ENCODE data around the gene ITPK1.

DNA sequence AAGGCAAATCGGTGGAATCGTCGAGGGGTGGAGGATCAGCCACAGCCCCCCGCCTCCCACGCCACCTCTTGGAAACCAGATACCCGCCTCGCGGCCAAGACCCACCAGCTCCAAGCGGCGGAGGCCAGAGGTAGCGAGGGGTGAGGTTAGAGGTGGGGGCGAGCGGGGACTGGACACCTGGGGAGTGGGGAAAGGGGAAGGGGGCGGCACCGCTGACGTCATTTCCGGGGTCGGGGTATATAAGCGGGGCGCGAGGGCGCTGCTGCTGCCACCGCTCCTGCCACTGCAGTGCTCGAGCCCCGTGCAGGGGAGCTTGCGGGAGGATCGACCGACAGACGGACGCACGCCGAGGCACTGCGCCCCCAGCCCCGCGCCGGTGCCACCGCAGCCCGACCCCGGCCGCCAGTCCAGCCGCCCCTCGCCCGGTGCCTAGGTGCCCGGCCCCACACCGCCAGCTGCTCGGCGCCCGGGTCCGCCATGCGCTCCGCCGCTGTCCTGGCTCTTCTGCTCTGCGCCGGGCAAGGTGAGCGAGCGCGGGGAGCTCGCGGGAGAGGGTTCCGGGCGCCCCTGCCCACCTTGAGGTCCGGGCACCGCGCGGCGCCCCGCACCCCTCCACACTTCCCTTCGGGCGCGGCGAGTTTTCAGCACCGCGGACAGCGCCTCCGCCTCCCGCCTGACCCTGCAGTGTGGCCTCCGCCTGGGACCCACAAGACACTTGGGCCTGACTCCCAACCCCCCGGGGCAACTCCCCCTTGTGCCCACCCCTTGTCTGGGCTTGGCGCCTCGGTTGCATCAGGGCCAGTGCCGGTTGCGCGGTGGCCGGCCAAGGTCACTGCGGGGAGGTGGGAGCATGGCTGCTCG lies 192.6 kb downstream of the ITPK1 start, which contains the start of gene CHGA:
- TF ChIP-seq CTCF (IDR thresholded peaks at IDR 0.05) (no peak), POLR2AphosphoS5 (IDR thresholded peaks at IDR 0.05) (no peak), POLR2A (IDR thresholded peaks at IDR 0.05) (no peak)

Data from breast epithelium (tissue), 3 donors.